GM12878 (cell line): ENCODE measurements around the gene ST3GAL5. TPM values are rescaled to one million over a fixed set of nuclear protein-coding genes. Genes with fewer than 3 reads are reported as not detected.

Experiments used
- ATAC-seq: fragments of 200-7000 bp; cut with Tn5 transposase; 3 replicates; pipeline ENCODE4 v1.9.1; 2020; ENCODE audit warnings: mild to moderate bottlenecking, moderate library complexity
- BruUV-seq: library from RNA; stranded (reverse); fragments of 400-500 nt; replicated peaks from 2 replicates; lab custom pipeline; 2021; lab: Mats Ljungman, UMichigan
- CTCF ChIA-PET: fragments of 300-600 bp; sonication (Branson Sonifier 250); formaldehyde crosslinking; extraction: SDS; loops from one replicate; lab custom pipeline; 2021; ENCODE audit warnings: inconsistent platforms; lab: Yijun Ruan, JAX
- POLR2A ChIA-PET: fragments of 350-600 bp; formaldehyde crosslinking; extraction: SDS; loops from one replicate; lab custom pipeline; 2021; ENCODE audit warnings: inconsistent platforms; lab: Charles Lee
- RAD21 ChIA-PET: fragments of 300-600 bp; sonication (Branson Sonifier 250); formaldehyde crosslinking; loops from one replicate; lab custom pipeline; 2023; ENCODE audit warnings: antibody characterized with exemption; ENCODE audit not compliant: unreplicated experiment; lab: Charles Lee
- SMC1A ChIA-PET: fragments of 300-600 bp; sonication (Branson Sonifier 250); formaldehyde crosslinking; loops from one replicate; lab custom pipeline; 2023; ENCODE audit not compliant: unreplicated experiment, uncharacterized antibody; lab: Charles Lee
- DNase-seq: peaks from one replicate; pipeline ENCODE4 v3.0.0-alpha.2; 2011; ENCODE audit warnings: low read depth, low spot score
- FAIRE-seq: peaks from 3 replicates; lab custom pipeline; 2011; peaks lifted over from hg19 to GRCh38; lab: Jason Lieb, UNC
- H2AFZ ChIP-seq: 2 replicates; pipeline ENCODE4 v1.6.0; 2011; ENCODE audit warnings: low read depth, low read length, control low read depth; ENCODE audit not compliant: control insufficient read depth
- H3K27ac ChIP-seq: 2 replicates; pipeline ENCODE4 v1.5.1; 2011; ENCODE audit warnings: control low read depth; ENCODE audit not compliant: control insufficient read depth, insufficient read depth
- H3K27me3 ChIP-seq, 2 experiments: replicated peaks in 1 of 2; 2 replicates each; pipeline versions ENCODE4 v1.6.0 to v1.6.1; 2011; ENCODE audit warnings: low read length in 1 of 2; ENCODE audit not compliant: control insufficient read depth in 2 of 2, insufficient read depth in 2 of 2
- H3K36me3 ChIP-seq, 2 experiments: 2 replicates each; pipeline ENCODE4 v1.5.1; 2011; ENCODE audit warnings: low read length in 1 of 2; ENCODE audit not compliant: control insufficient read depth in 2 of 2, insufficient read depth in 2 of 2
- H3K4me1 ChIP-seq: 2 replicates; pipeline ENCODE4 v1.6.1; 2011; ENCODE audit warnings: mild to moderate bottlenecking, low read length, moderate library complexity, mixed read lengths; ENCODE audit not compliant: control insufficient read depth, insufficient read depth
- H3K4me2 ChIP-seq: 2 replicates; pipeline ENCODE4 v1.6.0; 2011; ENCODE audit warnings: control low read depth; ENCODE audit not compliant: control insufficient read depth, insufficient read depth
- H3K4me3 ChIP-seq: fragments of 200-600 bp; sonication (generic); 2 replicates; pipeline ENCODE4 v1.5.1; 2016
- H3K79me2 ChIP-seq: 2 replicates; pipeline ENCODE4 v1.6.0; 2011; ENCODE audit warnings: low read length; ENCODE audit not compliant: control insufficient read depth, insufficient read depth
- H3K9ac ChIP-seq: 2 replicates; pipeline ENCODE4 v1.8.0; 2011; ENCODE audit warnings: low read length, control low read depth, mixed read lengths; ENCODE audit not compliant: control insufficient read depth, insufficient read depth
- H3K9me3 ChIP-seq: replicated peaks from 3 replicates; pipeline ENCODE4 v1.5.1; 2011; ENCODE audit warnings: mild to moderate bottlenecking, low read length; ENCODE audit not compliant: control insufficient read depth, insufficient read depth
- H4K20me1 ChIP-seq: 2 replicates; pipeline ENCODE4 v1.6.0; 2011; ENCODE audit not compliant: control insufficient read depth, insufficient read depth
- ATF7 ChIP-seq: fragments of 450-650 bp; IDR thresholded peaks from 2 replicates; pipeline ENCODE4 v1.6.1; 2016; ENCODE audit warnings: low read depth, mild to moderate bottlenecking
- CBX3 ChIP-seq: fragments of 200-600 bp; sonication (generic); IDR thresholded peaks from 2 replicates; pipeline ENCODE4 v1.6.1; 2016; ENCODE audit warnings: low read depth, borderline replicate concordance
- CHD1 ChIP-seq: IDR thresholded peaks from 2 replicates; pipeline ENCODE4 v1.6.1; 2012; ENCODE audit warnings: low read depth, low read length, improper control_type of control experiment
- E2F4 ChIP-seq: IDR thresholded peaks from 2 replicates; pipeline ENCODE4 v1.6.1; 2012; ENCODE audit warnings: low read depth, low read length, improper control_type of control experiment
- FOXM1 ChIP-seq: IDR thresholded peaks from 2 replicates; pipeline ENCODE4 v1.6.1; 2012; ENCODE audit warnings: low read depth, mild to moderate bottlenecking, inconsistent platforms, low read length, moderate library complexity
- HDAC6 ChIP-seq: fragments of 200-600 bp; sonication (generic); IDR thresholded peaks from one replicate; pipeline ENCODE4 v1.8.0; 2017; ENCODE audit warnings: antibody characterized with exemption; ENCODE audit not compliant: unreplicated experiment
- HDGF ChIP-seq: fragments of 450-650 bp; IDR thresholded peaks from 2 replicates; pipeline ENCODE4 v1.6.1; 2016; ENCODE audit warnings: antibody characterized with exemption
- IKZF2 ChIP-seq, 2 experiments: fragments of 450-650 bp; IDR thresholded peaks; 2 replicates each; pipeline ENCODE4 v1.6.1; 2017; ENCODE audit warnings: mild to moderate bottlenecking in 2 of 2, moderate library complexity in 2 of 2
- NBN ChIP-seq: fragments of 450-650 bp; IDR thresholded peaks from 2 replicates; pipeline ENCODE4 v1.6.1; 2016
- NFIC ChIP-seq: IDR thresholded peaks from 2 replicates; pipeline ENCODE4 v1.6.1; 2012; ENCODE audit warnings: low read depth, mild to moderate bottlenecking, inconsistent platforms, low read length, moderate library complexity
- NRF1 ChIP-seq: conservative IDR thresholded peaks from 2 replicates; pipeline ENCODE4 v1.6.1; 2011; ENCODE audit warnings: mild to moderate bottlenecking, low read depth, low read length, improper control_type of control experiment
- PBX3 ChIP-seq: IDR thresholded peaks from 2 replicates; pipeline ENCODE4 v1.6.1; 2011; ENCODE audit warnings: mild to moderate bottlenecking, low read depth, low read length, moderate library complexity; ENCODE audit not compliant: insufficient replicate concordance
- PML ChIP-seq: IDR thresholded peaks from 2 replicates; pipeline ENCODE4 v1.6.1; 2012; ENCODE audit warnings: low read length, inconsistent platforms
- SP1 ChIP-seq: IDR thresholded peaks from one replicate; pipeline ENCODE4 v1.6.1; 2011; ENCODE audit warnings: low read depth, low read length
- STAT3 ChIP-seq: IDR thresholded peaks from 2 replicates; pipeline ENCODE4 v1.6.1; 2011; ENCODE audit warnings: low read depth, low read length, improper control_type of control experiment
- TCF3 ChIP-seq: IDR thresholded peaks from 2 replicates; pipeline ENCODE4 v1.6.1; 2012; ENCODE audit warnings: low read depth, mild to moderate bottlenecking, low read length, borderline replicate concordance; ENCODE audit not compliant: insufficient read depth
- ZZZ3 ChIP-seq: IDR thresholded peaks from 2 replicates; pipeline ENCODE4 v1.6.1; 2011; ENCODE audit warnings: low read depth; ENCODE audit not compliant: control insufficient read depth, insufficient read length
- WGBS: methylation state at CpG from one replicate; pipeline ENCODE4 v1.1.6; 2016; ENCODE audit warnings: low lambda C conversion rate; ENCODE audit not compliant: insufficient replicate concordance, insufficient coverage; ENCODE audit errors: missing lambda C conversion rate; 5-methylcytosine and 5-hydroxymethylcytosine counted together
- in situ Hi-C: fragments of 300-500 bp; cut with MboI; formaldehyde crosslinking; loops from 9 replicates; pipeline ENCODE4 v1.14.3; 2018; ENCODE audit warnings: mixed read lengths
- intact Hi-C: fragments of 100-400 bp; cut with micrococcal nuclease; formaldehyde crosslinking; loops from one replicate; pipeline ENCODE4 v1.14.2; 2022; ENCODE audit not compliant: unreplicated experiment
- polyA plus RNA-seq, 11 experiments: library from polyadenylated mRNA; depleted of rRNA in 4 of 11; unstranded in 6 of 11; stranded (reverse) in 5 of 11; fragments of >200 nt; fragmentation: Nextera tagmentation in 4 of 11; fragmentation: Illumina TruSeq in 1 of 11; extraction: Ambion mirVana in 4 of 11; extraction: Trizol in 1 of 11; gene quantifications; 1 replicate in 1 of 11; 2 replicates in 10 of 11; pipeline versions ENCODE4 v1.2.1 to v1.2.3, GENCODE V29; 2011 to 2016; ENCODE audit warnings: inconsistent platforms in 2 of 11, missing spikeins in 2 of 11, low read depth in 1 of 11
- total RNA-seq, 4 experiments: library from RNA; depleted of rRNA in 3 of 4; stranded (reverse); fragments of >200 nt in 3 of 4; fragmentation: Illumina TruSeq in 1 of 4; extraction: Trizol in 1 of 4; gene quantifications; 2 replicates each; pipeline versions ENCODE4 v1.2.1 to v1.2.3, GENCODE V29; 2013 to 2021
- TF ChIP-seq, protein P1 (sequence below): fragments of 450-650 bp; IDR thresholded peaks from 2 replicates; pipeline ENCODE4 v1.6.1; 2017; ENCODE audit warnings: low read depth, mild to moderate bottlenecking, moderate library complexity

The ST3GAL5 gene
- total and polyA plus RNA-seq, 10 of the 15 experiments (the other 5 are each of a cell fraction or from before 2014, with no cell fraction given) = 5.2 to 60.9 (median 10.2) TPM

DNA sequence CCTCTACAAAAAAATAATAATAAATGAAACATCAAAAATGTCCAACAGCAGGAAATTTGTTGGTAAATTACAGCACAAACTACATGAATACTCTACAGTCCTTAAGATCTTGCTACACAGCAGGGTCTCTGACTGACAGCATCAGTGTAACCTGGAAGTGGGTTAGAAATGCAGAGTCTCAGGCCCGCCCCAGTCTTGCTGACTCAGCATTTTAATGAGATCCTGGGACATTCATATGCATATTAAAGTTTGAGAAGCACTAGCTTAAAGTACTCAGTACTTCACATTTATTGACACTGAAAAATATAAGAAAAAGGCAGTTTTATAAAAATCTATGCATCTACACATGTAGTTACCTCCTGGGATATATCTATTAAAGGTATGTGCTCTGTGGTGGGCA, 21.7 kb downstream of the ST3GAL5 start:
- no peak overlapping the region for H3K4me3 ChIP-seq
- DNase-seq = no peak
- in situ Hi-C loops = no loop called here
- H3K27me3 ChIP-seq = no peaks in the 10 kb centered on the region
- ChIA-PET CTCF (interaction anchor here (1.3 to 6.6 kb wide), 6 partner anchors 11 to 213 kb away, joined by 4 to 62 read pairs (median 8); partner anchors contain the start of gene ST3GAL5), RAD21 (interaction anchor here (0.8 to 6.1 kb wide), 7 partner anchors 14 to 169 kb away, joined by 3 to 59 read pairs (median 8); partner anchors contain the start of gene ST3GAL5), SMC1A (interaction anchor here (0.9 to 6.3 kb wide), 9 partner anchors 8 to 169 kb away, joined by 3 to 112 read pairs (median 10); partner anchors contain the start of gene ST3GAL5), POLR2A (interaction anchor here (1.5 to 3.6 kb wide), 3 partner anchors 11 to 21 kb away, joined by 4 to 14 read pairs (median 14); partner anchors contain the start of gene ST3GAL5)
- H2AFZ ChIP-seq = no peak overlapping the region
- H3K9me3 ChIP-seq = no peaks in the 10 kb centered on the region
- H3K36me3 ChIP-seq = peaks cover 0 to 1% of the 10 kb centered on the region in 2 experiments; a peak in 1 of 4 replicates
- peaks cover 16% of the 10 kb centered on the region for H3K4me1 ChIP-seq
- no peak overlapping the region for H3K27ac ChIP-seq
- no peak for TF ChIP-seq NFIC
- TF ChIP-seq PML = no peak
- no peak for TF ChIP-seq STAT3
- no peak for TF ChIP-seq HDAC6
- no peak for TF ChIP-seq IKZF2 (IDR thresholded peaks at IDR 0.05)
- TF ChIP-seq CHD1 = no peak
- TF ChIP-seq TCF3 = no peak
- no peak for TF ChIP-seq ATF7
- no peak for TF ChIP-seq CBX3
- TF ChIP-seq E2F4 = no peak
- no peak for TF ChIP-seq PBX3
- TF ChIP-seq NBN = no peak
- TF ChIP-seq NRF1 = no peak
- no peak for TF ChIP-seq HDGF
- TF ChIP-seq ZZZ3 = no peak
- no peak for TF ChIP-seq FOXM1
- TF ChIP-seq SP1 = no peak
- TF ChIP-seq, protein P1, sequence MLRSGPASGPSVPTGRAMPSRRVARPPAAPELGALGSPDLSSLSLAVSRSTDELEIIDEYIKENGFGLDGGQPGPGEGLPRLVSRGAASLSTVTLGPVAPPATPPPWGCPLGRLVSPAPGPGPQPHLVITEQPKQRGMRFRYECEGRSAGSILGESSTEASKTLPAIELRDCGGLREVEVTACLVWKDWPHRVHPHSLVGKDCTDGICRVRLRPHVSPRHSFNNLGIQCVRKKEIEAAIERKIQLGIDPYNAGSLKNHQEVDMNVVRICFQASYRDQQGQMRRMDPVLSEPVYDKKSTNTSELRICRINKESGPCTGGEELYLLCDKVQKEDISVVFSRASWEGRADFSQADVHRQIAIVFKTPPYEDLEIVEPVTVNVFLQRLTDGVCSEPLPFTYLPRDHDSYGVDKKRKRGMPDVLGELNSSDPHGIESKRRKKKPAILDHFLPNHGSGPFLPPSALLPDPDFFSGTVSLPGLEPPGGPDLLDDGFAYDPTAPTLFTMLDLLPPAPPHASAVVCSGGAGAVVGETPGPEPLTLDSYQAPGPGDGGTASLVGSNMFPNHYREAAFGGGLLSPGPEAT = no peak
- H3K79me2 ChIP-seq = no peaks in the 10 kb centered on the region
- H3K4me2 ChIP-seq = no peak overlapping the region
- H3K9ac ChIP-seq = no peak overlapping the region
- 26% methylated on average over 1 of the region's 1 CpG for WGBS
- no peak for ATAC-seq
- intact Hi-C loops = no loop called here
- no peak for FAIRE-seq
- H4K20me1 ChIP-seq = no peaks in the 10 kb centered on the region
- BruUV-seq = no TSS peak
